Tibial artery (tissue), 4 donors: ENCODE results near the gene OSBPL1A.

Experiments used
- DNase-seq, 2 donors: peaks; one replicate each; pipeline ENCODE4 v3.0.0-alpha.2; 2019
- H3K27ac ChIP-seq, 2 donors: fragments of 200-600 bp; sonication (generic) in 1 of 2; 1 replicate in 1 of 2; 2 replicates in 1 of 2; pipeline ENCODE4 v1.5.1; 2018 to 2019; ENCODE audit warnings: mild to moderate bottlenecking in 1 of 2
- H3K27me3 ChIP-seq, 2 donors: fragments of 200-600 bp; sonication (generic) in 1 of 2; one replicate each; pipeline versions ENCODE4 v1.5.1 to v1.6.0; 2016 to 2019
- H3K36me3 ChIP-seq, 3 donors: fragments of 200-600 bp; sonication (generic) in 2 of 3; one replicate each; pipeline ENCODE4 v1.5.1; 2016 to 2019; ENCODE audit warnings: mild to moderate bottlenecking in 2 of 3
- H3K4me1 ChIP-seq, 4 donors: fragments of 200-600 bp; sonication (generic) in 2 of 4; 1 replicate in 3 of 4; 2 replicates in 1 of 4; pipeline ENCODE4 v1.5.1; 2016 to 2019
- H3K4me3 ChIP-seq, 2 donors: fragments of 200-600 bp; sonication (generic) in 1 of 2; 1 replicate in 1 of 2; 2 replicates in 1 of 2; pipeline ENCODE4 v1.5.1; 2018 to 2019; ENCODE audit warnings: mild to moderate bottlenecking in 2 of 2
- H3K9me3 ChIP-seq, 3 donors: fragments of 200-600 bp; sonication (generic) in 1 of 3; one replicate each; pipeline ENCODE4 v1.5.1; 2016 to 2019
- intact Hi-C: fragments of 100-400 bp; cut with DNase I; formaldehyde crosslinking; loops from one replicate; pipeline ENCODE4 v1.15.0; 2023; ENCODE audit warnings: low total_unique reads
- TF ChIP-seq, protein P1 (sequence below), 2 experiments: fragments of 200-600 bp in 1 of 2; fragments of 450-650 bp in 1 of 2; IDR thresholded peaks; one replicate each; pipeline ENCODE4 v1.5.1; 2017 to 2019; ENCODE audit warnings: antibody characterized with exemption in 2 of 2, mild to moderate bottlenecking in 1 of 2, moderate library complexity in 1 of 2

Gene OSBPL1A

DNA sequence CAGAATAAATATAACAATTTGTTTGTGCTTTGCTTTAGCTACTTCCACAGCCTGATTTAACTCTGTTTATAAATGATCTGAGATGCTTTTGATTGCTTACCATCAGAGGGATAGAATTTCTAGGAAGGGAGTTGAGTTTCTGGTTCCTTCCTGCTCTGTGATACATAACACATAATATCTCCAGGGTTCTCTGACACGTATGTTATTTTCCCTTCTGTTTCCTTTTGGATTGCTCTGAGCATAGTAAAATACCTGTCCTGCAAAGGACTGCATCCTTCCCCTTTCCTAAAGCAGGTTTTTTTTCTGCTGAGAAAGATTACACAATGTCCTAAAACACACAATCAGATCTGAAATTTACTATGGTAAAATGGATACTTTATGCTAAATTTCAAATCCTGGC is 182.7 kb downstream of the OSBPL1A start:
- Histone ChIP-seq H3K27me3 (no peaks in the 10 kb centered on the region), H3K4me3 (no peak overlapping the region), H3K9me3 (no peaks in the 10 kb centered on the region), H3K27ac (peak overlapping the region; percentile 53 to 73), H3K36me3 (no peaks in the 10 kb centered on the region), H3K4me1 (peaks cover 0 to 64% (median 24%) of the 10 kb centered on the region in 4 donors)
- intact Hi-C loops = loop anchor here (5.0 kb wide), 1 partner anchor 57 kb away; no protein-coding TSS in a partner anchor
- TF ChIP-seq, protein P1, sequence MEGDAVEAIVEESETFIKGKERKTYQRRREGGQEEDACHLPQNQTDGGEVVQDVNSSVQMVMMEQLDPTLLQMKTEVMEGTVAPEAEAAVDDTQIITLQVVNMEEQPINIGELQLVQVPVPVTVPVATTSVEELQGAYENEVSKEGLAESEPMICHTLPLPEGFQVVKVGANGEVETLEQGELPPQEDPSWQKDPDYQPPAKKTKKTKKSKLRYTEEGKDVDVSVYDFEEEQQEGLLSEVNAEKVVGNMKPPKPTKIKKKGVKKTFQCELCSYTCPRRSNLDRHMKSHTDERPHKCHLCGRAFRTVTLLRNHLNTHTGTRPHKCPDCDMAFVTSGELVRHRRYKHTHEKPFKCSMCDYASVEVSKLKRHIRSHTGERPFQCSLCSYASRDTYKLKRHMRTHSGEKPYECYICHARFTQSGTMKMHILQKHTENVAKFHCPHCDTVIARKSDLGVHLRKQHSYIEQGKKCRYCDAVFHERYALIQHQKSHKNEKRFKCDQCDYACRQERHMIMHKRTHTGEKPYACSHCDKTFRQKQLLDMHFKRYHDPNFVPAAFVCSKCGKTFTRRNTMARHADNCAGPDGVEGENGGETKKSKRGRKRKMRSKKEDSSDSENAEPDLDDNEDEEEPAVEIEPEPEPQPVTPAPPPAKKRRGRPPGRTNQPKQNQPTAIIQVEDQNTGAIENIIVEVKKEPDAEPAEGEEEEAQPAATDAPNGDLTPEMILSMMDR (IDR thresholded peaks at IDR 0.05) = no peak
- no peak for DNase-seq

DNA sequence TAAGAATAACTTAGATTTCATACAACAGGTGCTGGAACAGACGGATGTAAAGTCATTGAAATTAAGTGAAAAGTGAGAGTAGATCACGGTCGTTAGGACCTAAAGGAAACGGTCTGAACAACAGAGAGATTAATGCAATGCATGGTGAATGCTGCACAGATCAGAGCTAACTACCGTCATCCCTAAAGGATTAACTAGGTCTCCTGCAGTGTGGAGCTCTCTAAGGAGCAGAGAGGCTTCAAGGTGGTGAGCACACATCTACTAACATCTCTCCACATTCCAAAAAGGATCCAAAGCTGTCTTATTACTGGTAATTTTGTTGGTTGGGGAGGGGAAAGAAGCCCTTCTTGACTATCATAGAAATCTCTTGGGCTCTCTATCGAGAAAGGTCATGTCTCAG is 183.5 kb downstream of the OSBPL1A start:
- no peaks in the 10 kb centered on the region for H3K9me3 ChIP-seq
- TF ChIP-seq, protein P1 (IDR thresholded peaks at IDR 0.05) = no peak

DNA sequence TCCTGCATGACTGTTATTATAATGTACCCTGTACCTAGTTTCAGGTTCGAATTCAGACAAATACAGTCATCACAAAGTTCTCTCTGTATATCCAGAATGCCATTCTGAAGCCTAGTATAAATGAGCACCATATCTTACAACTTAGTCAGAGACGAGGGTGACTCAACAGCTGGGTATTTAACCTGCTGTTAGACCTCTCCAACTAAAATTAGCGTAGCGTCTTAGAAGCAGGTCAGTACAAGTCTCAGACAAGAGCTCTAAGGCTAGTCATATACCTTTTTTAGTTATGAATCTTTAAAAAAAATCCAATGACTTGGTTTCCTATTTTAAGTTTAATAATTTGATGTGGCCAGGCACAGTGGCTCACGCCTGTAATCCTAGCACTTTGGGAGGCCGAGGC is 184.7 kb downstream of the OSBPL1A start:
- TF ChIP-seq, protein P1 (IDR thresholded peaks at IDR 0.05) = no peak
- Histone ChIP-seq H3K27ac (peak overlapping the region; percentile 53 to 73), H3K4me3 (no peak overlapping the region), H3K27me3 (no peaks in the 10 kb centered on the region), H3K36me3 (no peaks in the 10 kb centered on the region), H3K4me1 (peaks cover 0 to 59% (median 24%) of the 10 kb centered on the region in 4 donors), H3K9me3 (no peaks in the 10 kb centered on the region)
- intact Hi-C loops = loop anchor here (5.0 kb wide), 1 partner anchor 59 kb away; no protein-coding TSS in a partner anchor
- no peak for DNase-seq

More for the DNA sequence above, 183.5 kb downstream of the OSBPL1A start:
- Histone ChIP-seq H3K27me3 (no peaks in the 10 kb centered on the region), H3K27ac (peak overlapping the region; percentile 53 to 73), H3K4me1 (peaks cover 0 to 59% (median 24%) of the 10 kb centered on the region in 4 donors), H3K4me3 (no peak overlapping the region), H3K36me3 (no peaks in the 10 kb centered on the region)
- DNase-seq = no peak
- intact Hi-C loops = loop anchor here (5.0 kb wide), 1 partner anchor 58 kb away; no protein-coding TSS in a partner anchor

DNA sequence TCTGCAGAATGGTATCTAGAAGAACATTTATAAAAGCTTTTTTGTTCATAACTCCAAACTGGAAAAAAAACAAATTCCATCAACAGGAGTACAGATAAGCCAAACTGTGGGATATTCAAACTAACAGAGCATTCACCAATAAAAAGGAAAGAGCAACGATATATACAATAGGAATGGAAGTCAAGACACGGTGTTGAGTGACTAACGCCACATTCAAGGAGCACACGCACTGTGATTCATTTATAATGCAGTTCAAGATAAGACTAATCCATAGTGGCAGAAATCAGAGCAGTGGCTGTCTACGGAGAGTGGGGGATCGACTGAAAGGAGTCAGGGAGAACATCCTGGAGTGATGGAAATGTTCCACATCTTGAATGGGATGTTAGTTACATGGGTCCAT is 188.1 kb downstream of the OSBPL1A start:
- H3K4me3 ChIP-seq = no peak overlapping the region
- no peaks in the 10 kb centered on the region for H3K9me3 ChIP-seq
- TF ChIP-seq, protein P1 (IDR thresholded peaks at IDR 0.05) = no peak
- H3K27me3 ChIP-seq = no peaks in the 10 kb centered on the region
- DNase-seq = no peak
- H3K27ac ChIP-seq = no peak overlapping the region
- intact Hi-C loops = no loop called here
- H3K36me3 ChIP-seq = no peaks in the 10 kb centered on the region
- peaks cover 0 to 32% (median 14%) of the 10 kb centered on the region in 4 donors for H3K4me1 ChIP-seq

DNA sequence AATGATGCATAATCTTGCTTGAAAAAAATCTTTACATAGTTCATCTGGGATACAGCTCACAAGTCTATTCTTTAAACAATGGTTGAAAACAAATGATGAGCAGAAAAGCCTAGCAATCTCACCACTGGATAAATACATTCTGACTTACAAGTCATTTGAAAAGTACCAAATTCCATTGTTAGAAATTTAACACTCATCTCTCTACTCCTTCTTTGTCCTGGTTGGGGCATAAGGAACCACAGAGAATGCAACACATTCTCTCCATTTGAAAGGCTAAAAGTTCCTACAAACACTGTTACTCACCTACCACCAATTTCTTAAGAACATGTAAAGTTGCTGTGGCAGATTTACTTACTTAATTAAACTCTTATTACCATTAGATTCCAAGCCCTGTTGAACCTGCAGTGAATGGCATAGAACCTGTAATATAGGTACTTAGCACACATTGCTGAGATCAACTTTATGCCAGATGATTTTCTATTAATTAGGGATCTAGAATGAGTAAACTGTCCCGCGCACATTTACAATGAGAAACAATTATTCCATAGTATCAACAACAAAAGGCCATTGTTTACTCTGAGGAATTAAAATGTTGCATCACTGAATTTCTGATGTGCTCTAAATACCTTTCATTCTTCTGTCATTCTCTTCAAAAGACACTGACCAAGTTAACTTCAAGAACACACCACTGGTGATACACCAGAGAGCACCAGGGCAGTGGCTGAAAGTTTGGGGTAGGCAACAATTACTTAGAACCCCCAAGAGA is 189.2 kb downstream of the OSBPL1A start:
- intact Hi-C loops = no loop called here
- Histone ChIP-seq H3K4me1 (peaks cover 0 to 21% (median 5%) of the 10 kb centered on the region in 4 donors), H3K9me3 (no peaks in the 10 kb centered on the region), H3K36me3 (no peaks in the 10 kb centered on the region), H3K27ac (no peak overlapping the region), H3K4me3 (no peak overlapping the region), H3K27me3 (no peaks in the 10 kb centered on the region)
- DNase-seq = no peak
- TF ChIP-seq, protein P1 (IDR thresholded peaks at IDR 0.05) = no peak
